K562 (cell line): Measurements from ENCODE around the gene LAMC1. TPM values are rescaled to one million over a fixed set of nuclear protein-coding genes. Genes with fewer than 3 reads are reported as not detected.

ENCODE experiments used
- ATAC-seq: fragments of 200-7000 bp; cut with Tn5 transposase; 3 replicates; pipeline ENCODE4 v1.9.1; 2020; ENCODE audit warnings: moderate library complexity
- BruUV-seq: library from RNA; stranded (reverse); fragments of 400-500 nt; replicated peaks from 2 replicates; lab custom pipeline; 2021; lab: Mats Ljungman, UMichigan
- CTCF ChIA-PET: fragments of 300-600 bp; formaldehyde crosslinking; extraction: SDS; loops from one replicate; lab custom pipeline; 2021; ENCODE audit warnings: low intra/inter-chr PET ratio; lab: Yijun Ruan, JAX
- POLR2A ChIA-PET: fragments of 300-600, 350-650 bp; sonication (Branson Sonifier 250); formaldehyde crosslinking; extraction: SDS; loops from one replicate; lab custom pipeline; 2021; ENCODE audit warnings: antibody characterized with exemption, inconsistent platforms; lab: Yijun Ruan, JAX
- DNase-seq, 4 experiments: peaks; one replicate each; pipeline versions ENCODE4 v3.0.0 to v3.0.0-alpha.2; 2011 to 2018; ENCODE audit warnings: low spot score in 3 of 4, mixed read lengths in 3 of 4; ENCODE audit errors: extremely low read depth in 1 of 4
- FAIRE-seq: peaks from 2 replicates; lab custom pipeline; 2011; peaks lifted over from hg19 to GRCh38; lab: Jason Lieb, UNC
- H2AFZ ChIP-seq: 2 replicates; pipeline ENCODE4 v1.6.0; 2011; ENCODE audit warnings: low read depth, low read length, control low read depth, inconsistent platforms
- H3K27ac ChIP-seq: fragments of 200-600 bp; 3 replicates; pipeline ENCODE4 v1.8.0; 2011; ENCODE audit warnings: low read depth, mild to moderate bottlenecking, control low read depth, inconsistent platforms, low read length, moderate library complexity, mixed read lengths; ENCODE audit errors: extremely low read depth
- H3K27me3 ChIP-seq, 2 experiments: fragments of 300-600 bp in 1 of 2; 2 replicates in 1 of 2; 3 replicates in 1 of 2; pipeline versions ENCODE4 v1.6.0 to v1.8.0; 2011; ENCODE audit warnings: inconsistent platforms in 2 of 2, low read length in 2 of 2, mild to moderate bottlenecking in 1 of 2, mixed read lengths in 1 of 2, moderate library complexity in 1 of 2; ENCODE audit not compliant: control insufficient read depth in 2 of 2, insufficient read depth in 2 of 2
- H3K36me3 ChIP-seq: fragments of 300-600 bp; 3 replicates; pipeline ENCODE4 v1.8.0; 2011; ENCODE audit warnings: mild to moderate bottlenecking, low read length, inconsistent platforms; ENCODE audit not compliant: control insufficient read depth, insufficient read depth
- H3K4me1 ChIP-seq, 2 experiments: fragments of 200-600 bp in 1 of 2; replicated peaks in 1 of 2; 2 replicates in 1 of 2; 3 replicates in 1 of 2; pipeline versions ENCODE4 v1.5.1 to v1.8.0; 2011; ENCODE audit warnings: inconsistent platforms in 2 of 2, low read length in 2 of 2, mild to moderate bottlenecking in 1 of 2, mixed read lengths in 1 of 2, moderate library complexity in 1 of 2; ENCODE audit not compliant: control insufficient read depth in 2 of 2, insufficient read depth in 2 of 2
- H3K4me2 ChIP-seq: 2 replicates; pipeline ENCODE4 v1.6.1; 2011; ENCODE audit warnings: low read length, control low read depth, inconsistent platforms, mixed read lengths; ENCODE audit not compliant: insufficient read depth
- H3K4me3 ChIP-seq: fragments of 200-600 bp; sonication (generic), shearing (Covaris generic); 2 replicates; pipeline ENCODE4 v1.5.1; 2016; ENCODE audit warnings: control low read depth, inconsistent platforms
- H3K79me2 ChIP-seq: fragments of 200-600 bp; 3 replicates; pipeline ENCODE4 v1.8.0; 2011; ENCODE audit warnings: low read length, inconsistent platforms; ENCODE audit not compliant: control insufficient read depth, insufficient read depth
- H3K9ac ChIP-seq, 2 experiments: 2 replicates each; pipeline versions ENCODE4 v1.6.0 to v1.6.1; 2011; ENCODE audit warnings: low read depth in 2 of 2, low read length in 2 of 2, control low read depth in 1 of 2, inconsistent platforms in 1 of 2, mild to moderate bottlenecking in 1 of 2, mixed read lengths in 1 of 2; ENCODE audit not compliant: insufficient read depth in 1 of 2
- H3K9me1 ChIP-seq: one replicate; pipeline ENCODE4 v1.6.0; 2011; ENCODE audit warnings: inconsistent platforms, mild to moderate bottlenecking, low read length, moderate library complexity; ENCODE audit not compliant: control insufficient read depth, insufficient read depth
- H3K9me3 ChIP-seq: replicated peaks from 2 replicates; pipeline ENCODE4 v1.5.1; 2011; ENCODE audit warnings: low read depth, low read length, inconsistent platforms; ENCODE audit not compliant: control insufficient read depth, insufficient read depth
- H4K20me1 ChIP-seq: replicated peaks from 2 replicates; pipeline ENCODE4 v1.6.1; 2011; ENCODE audit warnings: low read length, inconsistent platforms, mixed read lengths; ENCODE audit not compliant: control insufficient read depth, insufficient read depth
- BRF1 ChIP-seq: IDR thresholded peaks from 3 replicates; pipeline ENCODE4 v1.6.1; 2011; ENCODE audit warnings: borderline replicate concordance, mild to moderate bottlenecking; ENCODE audit not compliant: insufficient read length; ENCODE audit errors: extremely low read depth
- MITF ChIP-seq: IDR thresholded peaks from 2 replicates; pipeline ENCODE4 v1.6.1; 2014; ENCODE audit warnings: antibody characterized with exemption
- MYNN ChIP-seq, 2 experiments: sonication (generic); formaldehyde crosslinking in 1 of 2; IDR thresholded peaks; 2 replicates each; pipeline versions ENCODE4 v1.5.0 to v1.6.1; 2016 to 2020; ENCODE audit warnings: antibody characterized with exemption in 1 of 2, missing genetic modification reagents in 1 of 2
- SMARCA5 ChIP-seq: fragments of 450-650 bp; IDR thresholded peaks from 2 replicates; pipeline ENCODE4 v1.6.1; 2016
- TRIM25 ChIP-seq: fragments of 450-650 bp; IDR thresholded peaks from 2 replicates; pipeline ENCODE4 v1.7.0; 2016; ENCODE audit warnings: borderline replicate concordance
- WGBS: fragments of 100-300 bp; shearing (Covaris generic); methylation state at CpG from one replicate; pipeline ENCODE4 v1.1.6; 2016; ENCODE audit warnings: low coverage, mixed read lengths; ENCODE audit not compliant: insufficient coverage; ENCODE audit errors: missing lambda C conversion rate; 5-methylcytosine and 5-hydroxymethylcytosine counted together
- in situ Hi-C: fragments of 300-500 bp; cut with MboI; formaldehyde crosslinking; loops from 4 replicates; pipeline ENCODE4 v1.15.0; 2018; ENCODE audit warnings: inconsistent platforms, mixed read lengths
- intact Hi-C: fragments of 100-400 bp; cut with micrococcal nuclease; formaldehyde crosslinking; loops from 2 replicates; pipeline ENCODE4 v1.14.2; 2022
- polyA plus RNA-seq, 8 experiments: library from polyadenylated mRNA; depleted of rRNA in 4 of 8; stranded (reverse) in 5 of 8; unstranded in 3 of 8; fragments of >200 nt; fragmentation: Nextera tagmentation in 2 of 8; fragmentation: Illumina TruSeq in 1 of 8; extraction: Ambion mirVana in 2 of 8; extraction: Trizol in 1 of 8; gene quantifications; 2 replicates each; pipeline versions ENCODE4 v1.2.1 to v1.2.3, GENCODE V29; 2011 to 2014; ENCODE audit warnings: inconsistent platforms in 1 of 8, missing spikeins in 1 of 8
- total RNA-seq, 7 experiments: library from RNA; depleted of rRNA in 6 of 7; stranded (reverse); fragments of >200 nt in 6 of 7; fragmentation: Illumina TruSeq in 2 of 7; extraction: Trizol in 2 of 7; gene quantifications; 2 replicates each; pipeline versions ENCODE4 v1.2.1 to v1.2.3, GENCODE V29; 2011 to 2021; ENCODE audit warnings: low replicate concordance in 1 of 7
- TF ChIP-seq, protein P1 (sequence below): fragments of 250-450 bp; sonication (Bioruptor Pico); IDR thresholded peaks from 2 replicates; pipeline ENCODE4 v1.5.0; 2021
- TF ChIP-seq, protein P2 (sequence below), 2 experiments: fragments of 150-350 bp in 1 of 2; IDR thresholded peaks; 2 replicates each; pipeline ENCODE4 v1.6.1; 2012 to 2016; ENCODE audit warnings: low read depth in 2 of 2, low read length in 2 of 2, mild to moderate bottlenecking in 1 of 2, moderate library complexity in 1 of 2
- TF ChIP-seq, protein P3 (sequence below): fragments of 250-450 bp; sonication (Bioruptor Pico); IDR thresholded peaks from 2 replicates; pipeline ENCODE4 v1.4.0; 2020; ENCODE audit warnings: mild to moderate bottlenecking, moderate library complexity

The LAMC1 gene
- total and polyA plus RNA-seq, 9 of the 15 experiments (the other 6 are each of a cell fraction or from before 2014, with no cell fraction given): 0.07 to 0.71 (median 0.13) TPM; not detected in 2

DNA sequence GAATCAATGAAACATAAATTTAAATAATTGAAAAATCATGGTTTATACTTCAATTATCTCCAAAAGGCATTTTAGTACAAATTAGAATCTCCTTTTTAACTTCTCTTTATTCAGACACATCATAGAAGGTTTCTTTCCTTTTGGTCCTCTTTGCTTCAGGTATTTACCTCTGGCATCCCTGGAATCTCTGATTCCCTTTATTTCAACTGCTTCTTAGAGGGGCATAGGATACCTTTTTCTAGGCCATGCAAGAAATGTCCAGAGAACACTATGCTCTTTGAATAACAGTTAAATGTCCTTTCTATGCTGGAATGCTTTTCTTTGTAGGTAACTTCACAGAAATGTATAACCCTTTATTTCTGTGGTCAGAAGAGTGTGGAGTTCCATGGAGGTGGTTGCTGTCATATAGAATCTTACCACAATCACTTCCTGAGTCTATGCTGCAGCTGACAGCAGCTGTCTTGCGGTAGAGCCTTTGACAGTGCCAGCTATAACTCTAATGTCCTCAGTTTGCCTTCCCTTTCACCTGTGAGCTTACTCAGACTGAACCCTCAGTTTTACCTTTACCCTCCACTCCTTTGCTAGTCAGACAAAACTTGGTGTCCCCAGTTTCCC lies 171.4 kb downstream of the LAMC1 start:
- Histone ChIP-seq H3K4me1 (no peaks in the 10 kb centered on the region), H3K9me1 (no peaks in the 10 kb centered on the region), H3K36me3 (no peaks in the 10 kb centered on the region), H3K27me3 (peaks cover 5 to 16% of the 10 kb centered on the region in 2 experiments; a peak in 3 of 5 replicates), H3K79me2 (no peaks in the 10 kb centered on the region), H3K9ac (no peak overlapping the region), H3K4me2 (no peak overlapping the region), H2AFZ (no peak overlapping the region), H3K27ac (no peak overlapping the region), H3K9me3 (no peaks in the 10 kb centered on the region), H4K20me1 (no peaks in the 10 kb centered on the region; the same call in 1 of the 2 replicates), H3K4me3 (no peak overlapping the region)
- no TSS peak for BruUV-seq
- ChIA-PET CTCF (no interaction called here), POLR2A (interaction anchor here (0.6 kb wide), 1 partner anchor 34 kb away, joined by 4 read pairs; no protein-coding TSS in a partner anchor)
- in situ Hi-C loops (no loop called here), intact Hi-C loops (no loop called here)
- no peak for DNase-seq
- TF ChIP-seq, protein P1, sequence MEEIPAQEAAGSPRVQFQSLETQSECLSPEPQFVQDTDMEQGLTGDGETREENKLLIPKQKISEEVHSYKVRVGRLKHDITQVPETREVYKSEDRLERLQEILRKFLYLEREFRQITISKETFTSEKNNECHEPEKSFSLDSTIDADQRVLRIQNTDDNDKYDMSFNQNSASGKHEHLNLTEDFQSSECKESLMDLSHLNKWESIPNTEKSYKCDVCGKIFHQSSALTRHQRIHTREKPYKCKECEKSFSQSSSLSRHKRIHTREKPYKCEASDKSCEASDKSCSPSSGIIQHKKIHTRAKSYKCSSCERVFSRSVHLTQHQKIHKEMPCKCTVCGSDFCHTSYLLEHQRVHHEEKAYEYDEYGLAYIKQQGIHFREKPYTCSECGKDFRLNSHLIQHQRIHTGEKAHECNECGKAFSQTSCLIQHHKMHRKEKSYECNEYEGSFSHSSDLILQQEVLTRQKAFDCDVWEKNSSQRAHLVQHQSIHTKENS (CRISPR knock-in tag): no peak
- TF ChIP-seq BRF1 (no peak), TRIM25 (no peak), SMARCA5 (no peak), MITF (no peak), MYNN (IDR thresholded peaks at IDR 0.05) (no peak), MYNN (CRISPR knock-in tag; IDR thresholded peaks at IDR 0.05) (no peak)
- TF ChIP-seq, protein P2, sequence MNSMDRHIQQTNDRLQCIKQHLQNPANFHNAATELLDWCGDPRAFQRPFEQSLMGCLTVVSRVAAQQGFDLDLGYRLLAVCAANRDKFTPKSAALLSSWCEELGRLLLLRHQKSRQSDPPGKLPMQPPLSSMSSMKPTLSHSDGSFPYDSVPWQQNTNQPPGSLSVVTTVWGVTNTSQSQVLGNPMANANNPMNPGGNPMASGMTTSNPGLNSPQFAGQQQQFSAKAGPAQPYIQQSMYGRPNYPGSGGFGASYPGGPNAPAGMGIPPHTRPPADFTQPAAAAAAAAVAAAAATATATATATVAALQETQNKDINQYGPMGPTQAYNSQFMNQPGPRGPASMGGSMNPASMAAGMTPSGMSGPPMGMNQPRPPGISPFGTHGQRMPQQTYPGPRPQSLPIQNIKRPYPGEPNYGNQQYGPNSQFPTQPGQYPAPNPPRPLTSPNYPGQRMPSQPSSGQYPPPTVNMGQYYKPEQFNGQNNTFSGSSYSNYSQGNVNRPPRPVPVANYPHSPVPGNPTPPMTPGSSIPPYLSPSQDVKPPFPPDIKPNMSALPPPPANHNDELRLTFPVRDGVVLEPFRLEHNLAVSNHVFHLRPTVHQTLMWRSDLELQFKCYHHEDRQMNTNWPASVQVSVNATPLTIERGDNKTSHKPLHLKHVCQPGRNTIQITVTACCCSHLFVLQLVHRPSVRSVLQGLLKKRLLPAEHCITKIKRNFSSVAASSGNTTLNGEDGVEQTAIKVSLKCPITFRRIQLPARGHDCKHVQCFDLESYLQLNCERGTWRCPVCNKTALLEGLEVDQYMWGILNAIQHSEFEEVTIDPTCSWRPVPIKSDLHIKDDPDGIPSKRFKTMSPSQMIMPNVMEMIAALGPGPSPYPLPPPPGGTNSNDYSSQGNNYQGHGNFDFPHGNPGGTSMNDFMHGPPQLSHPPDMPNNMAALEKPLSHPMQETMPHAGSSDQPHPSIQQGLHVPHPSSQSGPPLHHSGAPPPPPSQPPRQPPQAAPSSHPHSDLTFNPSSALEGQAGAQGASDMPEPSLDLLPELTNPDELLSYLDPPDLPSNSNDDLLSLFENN (IDR thresholded peaks at IDR 0.05; ENCODE audit: low read depth in 2 of 2, low read length in 2 of 2): no peak
- TF ChIP-seq, protein P3, sequence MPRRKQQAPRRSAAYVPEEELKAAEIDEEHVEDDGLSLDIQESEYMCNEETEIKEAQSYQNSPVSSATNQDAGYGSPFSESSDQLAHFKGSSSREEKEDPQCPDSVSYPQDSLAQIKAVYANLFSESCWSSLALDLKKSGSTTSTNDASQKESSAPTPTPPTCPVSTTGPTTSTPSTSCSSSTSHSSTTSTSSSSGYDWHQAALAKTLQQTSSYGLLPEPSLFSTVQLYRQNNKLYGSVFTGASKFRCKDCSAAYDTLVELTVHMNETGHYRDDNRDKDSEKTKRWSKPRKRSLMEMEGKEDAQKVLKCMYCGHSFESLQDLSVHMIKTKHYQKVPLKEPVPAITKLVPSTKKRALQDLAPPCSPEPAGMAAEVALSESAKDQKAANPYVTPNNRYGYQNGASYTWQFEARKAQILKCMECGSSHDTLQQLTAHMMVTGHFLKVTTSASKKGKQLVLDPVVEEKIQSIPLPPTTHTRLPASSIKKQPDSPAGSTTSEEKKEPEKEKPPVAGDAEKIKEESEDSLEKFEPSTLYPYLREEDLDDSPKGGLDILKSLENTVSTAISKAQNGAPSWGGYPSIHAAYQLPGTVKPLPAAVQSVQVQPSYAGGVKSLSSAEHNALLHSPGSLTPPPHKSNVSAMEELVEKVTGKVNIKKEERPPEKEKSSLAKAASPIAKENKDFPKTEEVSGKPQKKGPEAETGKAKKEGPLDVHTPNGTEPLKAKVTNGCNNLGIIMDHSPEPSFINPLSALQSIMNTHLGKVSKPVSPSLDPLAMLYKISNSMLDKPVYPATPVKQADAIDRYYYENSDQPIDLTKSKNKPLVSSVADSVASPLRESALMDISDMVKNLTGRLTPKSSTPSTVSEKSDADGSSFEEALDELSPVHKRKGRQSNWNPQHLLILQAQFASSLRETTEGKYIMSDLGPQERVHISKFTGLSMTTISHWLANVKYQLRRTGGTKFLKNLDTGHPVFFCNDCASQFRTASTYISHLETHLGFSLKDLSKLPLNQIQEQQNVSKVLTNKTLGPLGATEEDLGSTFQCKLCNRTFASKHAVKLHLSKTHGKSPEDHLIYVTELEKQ (CRISPR knock-in tag): no peak
- FAIRE-seq: no peak
- ATAC-seq: no peak
- WGBS: 0% methylated on average over 1 of the region's 1 CpG
